ENCODE measurements around the gene DENND4A.
A peak's percentile ranks its signal among the peaks of the same experiment; 100 is the strongest.

DENND4A gene

GRCh38 chr15:65836665-65837064 lies 44.6 kb upstream of the DENND4A start:
- no peak for DNase-seq (ENCODE audit: low read depth)
- TF ChIP-seq CTCF (conservative IDR thresholded peaks at IDR 0.05; ENCODE audit: low read depth, low read length), result peak; percentile 31
- H3K4me3 ChIP-seq (ENCODE audit: low read depth, low read length), result no peak overlapping the region

GRCh38 chr15:65835447-65835846 lies 43.4 kb upstream of the DENND4A start:
- no peak overlapping the region for H3K4me3 ChIP-seq (ENCODE audit: low read depth, low read length)
- TF ChIP-seq CTCF (conservative IDR thresholded peaks at IDR 0.05; ENCODE audit: low read depth, low read length), result no peak
- DNase-seq (ENCODE audit: low read depth), result no peak

- no peak overlapping the region for H3K4me3 ChIP-seq (ENCODE audit: low read depth, low read length)
- TF ChIP-seq CTCF (conservative IDR thresholded peaks at IDR 0.05; ENCODE audit: low read depth, low read length), result no peak
- DNase-seq (ENCODE audit: low read depth), result no peak
Observed at GRCh38 chr15:65834603-65835282, 42.6 kb upstream of the DENND4A start.

GRCh38 chr15:65833501-65834205 lies 41.6 kb upstream of the DENND4A start:
- no peak for TF ChIP-seq CTCF (conservative IDR thresholded peaks at IDR 0.05; ENCODE audit: low read depth, low read length)
- H3K4me3 ChIP-seq (ENCODE audit: low read depth, low read length), result no peak overlapping the region
- DNase-seq (ENCODE audit: low read depth), result peak; percentile 25

GRCh38 chr15:65832549-65833364 lies 40.7 kb upstream of the DENND4A start:
- peak; percentile 98 for DNase-seq (ENCODE audit: low read depth)
- H3K4me3 ChIP-seq (ENCODE audit: low read depth, low read length), result peak overlapping the region; percentile 34
- peak; percentile 21 for TF ChIP-seq CTCF (conservative IDR thresholded peaks at IDR 0.05; ENCODE audit: low read depth, low read length)

GRCh38 chr15:65829130-65829764 lies 37.2 kb upstream of the DENND4A start:
- DNase-seq (ENCODE audit: low read depth), result peak; percentile 61
- TF ChIP-seq CTCF (conservative IDR thresholded peaks at IDR 0.05; ENCODE audit: low read depth, low read length), result peak; percentile 59
- no peak overlapping the region for H3K4me3 ChIP-seq (ENCODE audit: low read depth, low read length)

Data from choroid plexus epithelial cell (primary cell).